ENCODE results near the gene TTC23.

GRCh38 chr15:99180086-99180963 lies 69.1 kb downstream of the TTC23 start:
- TF ChIP-seq CTCF (IDR thresholded peaks at IDR 0.05; ENCODE audit: extremely low read depth in 1 of 2, insufficient read depth in 1 of 2, low read depth in 1 of 2, low read length in 2 of 2) (no peak), EZH2 (IDR thresholded peaks at IDR 0.05; ENCODE audit: borderline replicate concordance, low read depth, low read length, severe bottlenecking) (no peak)

All from endothelial cell of umbilical vein (primary cell).